ENCODE data around the gene CAMK1D.
"Not testable (repeated sequence)": the region's sequence is repeated elsewhere in the genome, so short reads cannot be mapped to it uniquely, and the experiment has no call there.

CAMK1D gene

DNA sequence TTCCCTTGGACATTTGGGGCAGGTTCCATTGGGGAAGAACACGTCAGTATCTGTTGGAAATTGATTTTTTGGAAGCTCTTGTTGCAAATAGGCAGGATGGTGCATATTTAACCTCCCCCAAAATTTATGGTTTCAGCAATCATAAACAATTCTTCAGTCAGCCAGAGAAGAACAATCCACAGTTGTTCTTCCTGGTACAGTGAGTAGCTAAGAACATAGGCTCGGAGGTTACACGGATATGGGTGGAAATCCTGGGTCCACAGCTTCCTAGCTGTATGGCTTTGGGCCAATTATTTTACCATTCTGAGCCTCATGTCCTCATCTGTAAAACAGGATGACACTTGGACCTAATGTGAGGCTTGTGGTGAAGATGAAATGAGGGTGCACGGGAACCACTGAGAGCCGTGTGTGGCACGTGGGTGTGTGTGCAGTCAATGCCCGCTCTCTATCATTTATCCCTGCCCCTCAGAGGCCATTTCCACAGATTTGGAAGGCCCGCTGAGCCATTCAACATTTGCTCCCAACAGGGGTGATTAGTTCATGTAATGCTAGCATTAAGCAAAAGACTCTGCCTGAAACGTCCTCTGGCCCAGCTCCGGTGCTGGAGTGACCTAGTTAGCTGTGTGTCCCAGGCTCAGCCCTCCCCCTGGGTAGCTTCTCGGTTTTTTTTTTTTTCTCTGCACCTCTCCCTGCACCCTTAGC is 9.7 kb downstream of the CAMK1D start:
- in situ Hi-C loops (cut with HindIII; ENCODE audit: low pct_ligation_motif_present, low pct_unique_long_range_greater_than_20kb, low sequenced_read_pairs), result no loop called here
- no peak for DNase-seq

DNA sequence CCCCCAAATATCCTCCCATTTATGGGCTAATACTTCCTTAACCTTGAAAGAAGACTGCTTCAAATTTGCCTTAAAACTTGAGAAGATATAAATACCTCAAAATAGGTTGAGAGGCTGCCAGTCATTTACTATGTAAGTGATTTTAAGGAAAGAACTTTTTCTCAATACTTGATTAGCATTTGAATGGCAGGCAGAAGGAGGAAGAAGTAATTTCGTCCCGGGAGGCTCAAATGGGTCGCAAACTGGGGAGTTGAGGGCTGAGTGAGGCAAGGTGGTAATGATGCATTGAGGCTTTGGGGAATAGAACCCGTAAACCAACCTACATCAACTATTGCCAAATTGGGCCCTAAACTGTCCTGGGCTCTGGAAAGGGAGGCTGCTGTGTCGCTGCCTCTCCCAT is 11.1 kb downstream of the CAMK1D start:
- no peak for DNase-seq
- in situ Hi-C loops (cut with HindIII; ENCODE audit: low pct_ligation_motif_present, low pct_unique_long_range_greater_than_20kb, low sequenced_read_pairs), result no loop called here

DNA sequence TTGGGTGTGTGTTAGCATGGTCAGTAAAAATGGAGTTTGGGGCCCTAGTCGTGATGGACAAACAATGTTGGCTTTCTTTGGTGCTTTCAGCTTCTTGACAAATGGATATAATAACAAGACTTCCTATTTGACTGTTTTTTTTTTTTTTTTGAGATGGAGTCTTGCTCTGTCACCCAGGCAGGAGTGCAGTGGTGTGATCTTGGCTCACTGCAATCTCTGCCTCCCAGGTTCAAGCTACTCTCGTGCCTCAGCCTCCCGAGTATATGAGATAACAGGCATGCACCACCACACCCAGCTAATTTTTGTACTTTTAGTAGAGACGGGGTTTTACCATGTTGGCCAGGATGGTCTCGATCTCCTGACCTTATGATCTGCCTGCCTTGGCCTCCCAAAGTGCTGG is 11.8 kb downstream of the CAMK1D start:
- in situ Hi-C loops (cut with HindIII; ENCODE audit: low pct_ligation_motif_present, low pct_unique_long_range_greater_than_20kb, low sequenced_read_pairs); DNase-seq: not testable (repeated sequence)

DNA sequence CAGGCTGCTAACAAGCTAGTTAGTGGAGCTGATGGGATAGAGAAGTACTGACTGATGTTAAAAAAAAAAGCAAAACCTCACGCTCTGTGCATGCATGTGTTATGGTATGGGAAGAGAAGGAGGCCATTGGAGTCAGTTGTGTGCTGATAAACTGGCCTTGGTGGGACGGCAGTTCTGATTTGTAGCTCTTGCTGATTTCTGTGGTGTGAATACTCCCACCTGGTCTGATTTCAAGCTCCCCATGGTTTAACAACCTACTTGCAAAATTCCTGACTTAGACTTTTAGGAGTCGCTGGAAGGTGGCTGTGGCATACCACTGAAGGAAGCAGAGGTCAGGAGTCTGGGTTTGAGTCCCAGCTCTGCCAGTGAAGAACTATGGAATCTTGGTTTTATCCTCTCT is 15.2 kb downstream of the CAMK1D start:
- in situ Hi-C loops (cut with HindIII; ENCODE audit: low pct_ligation_motif_present, low pct_unique_long_range_greater_than_20kb, low sequenced_read_pairs), result no loop called here
- no peak for DNase-seq

DNA sequence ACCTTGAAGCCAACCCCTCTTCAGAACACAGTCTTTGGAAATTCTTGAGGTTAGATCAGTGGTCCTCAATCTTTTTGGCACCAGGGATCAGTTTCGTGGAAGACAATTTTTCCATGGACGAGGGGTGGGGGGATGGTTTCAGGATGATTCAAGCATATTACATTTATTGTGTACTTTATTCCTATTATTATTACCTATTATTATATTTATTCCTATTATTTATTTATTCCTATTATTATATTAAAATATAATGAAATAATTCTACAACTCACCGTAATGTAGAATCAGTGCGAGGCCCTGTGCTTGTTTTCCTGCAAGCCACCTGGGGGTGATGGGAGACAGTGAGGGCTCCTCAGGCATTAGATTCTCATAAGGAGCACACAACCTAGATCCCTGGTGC is 17.9 kb downstream of the CAMK1D start:
- no peak for DNase-seq
- in situ Hi-C loops (cut with HindIII; ENCODE audit: low pct_ligation_motif_present, low pct_unique_long_range_greater_than_20kb, low sequenced_read_pairs), result no loop called here

DNA sequence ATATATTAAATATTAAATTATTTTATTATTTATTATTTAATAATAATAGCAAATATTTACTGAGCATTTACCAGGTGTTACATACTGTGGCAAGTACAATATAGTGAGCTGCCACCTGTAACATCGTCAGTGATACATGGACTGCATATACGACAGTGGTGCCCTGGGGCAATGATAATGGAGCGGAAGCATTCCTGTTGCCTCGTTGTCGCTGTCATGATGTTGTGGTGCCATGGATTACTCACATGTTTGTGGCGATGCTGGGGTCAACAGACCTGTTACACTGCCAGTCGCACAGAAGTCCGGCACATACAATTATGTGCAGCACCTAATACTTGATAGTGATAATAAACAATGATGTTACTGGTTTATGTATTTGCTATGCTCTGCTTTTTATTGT is 20.6 kb downstream of the CAMK1D start:
- DNase-seq, result no peak
- in situ Hi-C loops (cut with HindIII; ENCODE audit: low pct_ligation_motif_present, low pct_unique_long_range_greater_than_20kb, low sequenced_read_pairs), result no loop called here

DNA sequence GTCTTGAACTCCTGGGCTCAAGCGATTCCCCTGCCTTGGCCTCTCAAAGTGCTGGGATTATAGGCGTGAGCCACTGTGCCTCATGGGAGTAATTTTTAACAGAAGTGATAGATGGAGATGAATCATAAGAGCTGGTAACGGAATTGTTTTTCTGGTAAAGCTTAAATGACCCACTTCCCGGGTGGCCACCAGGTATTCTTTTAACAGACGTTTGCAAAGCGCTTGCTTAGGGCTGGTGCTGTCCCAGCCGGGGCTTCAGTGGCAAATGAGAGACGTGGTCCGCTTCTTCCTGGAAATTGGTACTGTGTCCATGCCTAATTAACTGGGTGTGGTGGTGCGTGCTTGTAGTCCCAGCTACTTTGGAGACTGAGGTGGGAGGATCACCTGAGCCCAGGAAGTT is 23.5 kb downstream of the CAMK1D start:
- DNase-seq, result peak; percentile 33
- in situ Hi-C loops (cut with HindIII; ENCODE audit: low pct_ligation_motif_present, low pct_unique_long_range_greater_than_20kb, low sequenced_read_pairs), result no loop called here

DNA sequence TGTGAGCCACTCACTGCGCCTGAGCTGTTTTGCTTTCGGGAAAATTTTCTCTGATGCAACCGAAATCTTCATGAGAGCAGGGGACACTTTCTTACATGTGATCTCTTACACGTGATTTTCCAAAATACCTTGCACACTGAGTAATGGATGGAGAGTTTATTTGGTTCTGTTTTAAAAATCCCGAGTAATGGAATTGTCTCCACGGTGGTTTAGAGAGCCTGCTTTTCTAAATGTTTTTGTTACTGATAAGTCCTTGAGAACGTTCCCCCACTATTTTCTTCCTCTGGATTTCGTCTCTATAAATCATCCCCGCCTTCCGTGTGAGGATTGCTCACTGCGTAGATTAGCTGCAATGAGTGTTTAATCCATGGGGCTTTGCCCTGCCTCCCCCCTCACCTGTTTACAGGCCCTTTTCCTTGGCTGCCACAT is 25.7 kb downstream of the CAMK1D start:
- in situ Hi-C loops (cut with HindIII; ENCODE audit: low pct_ligation_motif_present, low pct_unique_long_range_greater_than_20kb, low sequenced_read_pairs), result no loop called here
- DNase-seq, result no peak

- in situ Hi-C loops (cut with HindIII; ENCODE audit: low pct_ligation_motif_present, low pct_unique_long_range_greater_than_20kb, low sequenced_read_pairs), result no loop called here
Measured at GRCh38 chr10:12376211-12376610, 26.9 kb downstream of the CAMK1D start.

DNA sequence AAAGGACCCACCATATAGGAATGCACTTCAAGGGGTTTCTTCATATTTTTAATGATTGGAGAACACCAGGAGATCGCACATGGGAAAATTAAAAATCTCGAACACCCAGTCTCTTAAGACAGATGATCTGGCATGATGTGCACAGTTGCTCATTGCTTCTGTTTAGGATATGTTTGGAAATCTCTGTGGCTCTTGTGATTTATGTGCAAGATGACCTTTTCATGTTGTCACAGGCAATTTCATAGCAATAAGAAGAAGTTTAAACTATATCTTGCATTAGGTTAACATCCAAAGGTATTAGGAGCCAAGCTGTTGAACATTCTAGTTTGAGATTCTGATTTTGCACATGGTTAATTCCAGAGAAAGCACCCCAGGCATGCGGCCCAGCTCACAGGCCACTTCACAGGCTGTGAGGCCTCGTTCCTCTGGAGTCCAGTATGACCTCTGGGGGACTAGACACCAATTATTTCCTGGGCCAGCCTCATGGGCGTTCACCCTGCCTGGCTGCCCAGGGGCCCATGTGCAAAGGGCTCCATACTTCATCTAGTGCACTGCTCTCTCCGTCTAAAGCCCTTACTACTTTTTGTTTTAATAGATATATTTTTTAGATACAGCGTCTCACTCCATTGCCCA is 28.4 kb downstream of the CAMK1D start:
- in situ Hi-C loops (cut with HindIII; ENCODE audit: low pct_ligation_motif_present, low pct_unique_long_range_greater_than_20kb, low sequenced_read_pairs), result no loop called here
- DNase-seq, result no peak

More at GRCh38 chr10:12376211-12376610, 26.9 kb downstream of the CAMK1D start:
- no peak for DNase-seq

GRCh38 chr10:12380999-12381398 is 31.7 kb downstream of the CAMK1D start:
- in situ Hi-C loops (cut with HindIII; ENCODE audit: low pct_ligation_motif_present, low pct_unique_long_range_greater_than_20kb, low sequenced_read_pairs), result no loop called here
- DNase-seq, result no peak

DNA sequence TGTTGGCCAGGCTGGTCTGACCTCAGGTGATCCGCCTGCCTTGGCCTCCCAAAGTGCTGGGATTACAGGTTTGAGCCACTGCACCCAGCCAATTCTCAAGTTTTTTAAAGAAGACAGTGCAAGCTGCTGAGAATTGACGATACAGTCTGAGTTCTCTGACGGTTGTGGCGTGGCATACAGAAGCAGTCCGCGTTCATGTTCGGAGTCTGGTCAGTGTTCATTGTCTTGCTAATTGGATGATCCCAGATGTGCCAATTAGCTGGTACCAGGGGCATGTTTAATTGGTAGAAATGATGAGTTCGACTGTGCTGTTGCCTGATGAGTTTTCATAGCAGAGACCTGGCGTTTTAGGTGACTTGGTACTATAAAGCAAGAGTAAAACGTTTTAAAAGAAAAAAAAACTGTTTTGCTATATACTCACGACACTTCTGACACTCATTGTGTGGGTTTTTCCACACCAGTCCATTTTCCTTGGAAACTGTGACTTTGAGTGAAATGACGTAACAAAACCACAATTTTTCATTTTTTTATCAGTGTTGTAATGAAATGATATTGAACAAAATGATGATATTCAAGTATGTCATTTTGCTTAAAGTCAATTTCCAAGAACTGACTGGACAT is 32.3 kb downstream of the CAMK1D start:
- in situ Hi-C loops (cut with HindIII; ENCODE audit: low pct_ligation_motif_present, low pct_unique_long_range_greater_than_20kb, low sequenced_read_pairs), result no loop called here
- no peak for DNase-seq

DNA sequence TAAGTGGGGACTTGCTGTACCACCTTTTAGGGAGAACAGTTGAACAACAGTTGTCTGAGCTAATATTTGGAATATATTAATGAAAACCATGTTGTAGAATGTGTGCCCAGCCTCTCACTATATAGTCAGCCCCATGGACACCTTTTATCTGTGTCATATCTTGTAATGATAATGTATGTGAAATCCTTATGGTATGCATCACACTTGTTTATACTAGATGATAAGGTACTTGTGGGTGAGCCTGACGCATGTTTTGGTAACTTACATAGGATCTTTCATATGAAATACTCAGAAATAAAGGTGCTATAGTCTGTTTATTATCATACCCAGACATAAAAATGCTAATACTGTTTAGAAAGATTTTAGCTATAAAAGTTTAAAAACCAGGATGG is 32.8 kb downstream of the CAMK1D start:
- in situ Hi-C loops (cut with HindIII; ENCODE audit: low pct_ligation_motif_present, low pct_unique_long_range_greater_than_20kb, low sequenced_read_pairs), result no loop called here
- no peak for DNase-seq

- in situ Hi-C loops (cut with HindIII; ENCODE audit: low pct_ligation_motif_present, low pct_unique_long_range_greater_than_20kb, low sequenced_read_pairs), result no loop called here
Measured at GRCh38 chr10:12382956-12383531, 33.7 kb downstream of the CAMK1D start.

GRCh38 chr10:12384906-12385305 is 35.6 kb downstream of the CAMK1D start:
- DNase-seq, result no peak
- in situ Hi-C loops (cut with HindIII; ENCODE audit: low pct_ligation_motif_present, low pct_unique_long_range_greater_than_20kb, low sequenced_read_pairs), result no loop called here

More at GRCh38 chr10:12382956-12383531, 33.7 kb downstream of the CAMK1D start:
- no peak for DNase-seq

- in situ Hi-C loops (cut with HindIII; ENCODE audit: low pct_ligation_motif_present, low pct_unique_long_range_greater_than_20kb, low sequenced_read_pairs), result no loop called here
- no peak for DNase-seq
Measured at GRCh38 chr10:12387561-12388210, 38.3 kb downstream of the CAMK1D start.

DNA sequence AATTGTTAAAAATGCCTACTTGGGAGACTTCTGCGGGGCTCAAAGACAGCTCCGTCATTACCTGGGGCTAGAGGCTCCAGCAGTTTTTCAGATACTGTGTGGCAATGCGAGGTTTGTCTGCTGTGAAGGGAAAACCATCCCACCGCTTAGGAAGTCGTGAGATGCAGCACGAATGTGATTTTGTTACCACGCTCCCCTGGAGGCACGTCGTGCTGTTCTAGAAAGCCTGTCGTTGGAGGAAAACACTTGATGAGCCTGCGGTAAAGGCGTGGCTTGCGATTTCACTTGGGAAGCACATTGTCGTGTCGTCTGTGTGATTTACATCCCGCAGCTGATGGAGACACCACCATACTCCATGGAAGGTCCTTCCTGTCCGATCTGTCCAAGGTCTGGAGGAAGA is 39.3 kb downstream of the CAMK1D start:
- no peak for DNase-seq
- in situ Hi-C loops (cut with HindIII; ENCODE audit: low pct_ligation_motif_present, low pct_unique_long_range_greater_than_20kb, low sequenced_read_pairs), result no loop called here

- no peak for DNase-seq
- in situ Hi-C loops (cut with HindIII; ENCODE audit: low pct_ligation_motif_present, low pct_unique_long_range_greater_than_20kb, low sequenced_read_pairs), result no loop called here
Measured at GRCh38 chr10:12389154-12389734, 39.9 kb downstream of the CAMK1D start.

DNA sequence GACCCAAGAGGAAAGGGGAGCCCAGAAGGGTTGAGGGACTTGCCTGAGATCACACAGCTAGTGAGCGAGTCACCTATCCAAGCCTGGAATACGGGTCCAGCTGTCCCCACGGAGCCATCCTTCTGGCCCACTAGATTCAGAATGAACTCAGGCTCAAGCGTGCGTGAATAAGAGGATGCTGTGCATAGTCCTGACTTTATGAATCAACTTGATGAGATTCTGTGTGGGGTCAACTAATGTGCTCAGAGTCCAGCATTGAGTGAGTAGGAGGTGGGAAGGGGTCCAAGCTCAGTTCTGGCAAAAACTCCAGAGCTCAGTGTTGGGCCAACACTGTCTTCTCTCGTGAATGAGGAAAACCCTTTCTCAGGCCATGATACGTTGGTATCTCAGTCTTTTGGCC is 41.4 kb downstream of the CAMK1D start:
- DNase-seq, result no peak

More for the DNA sequence above, 41.4 kb downstream of the CAMK1D start:
- in situ Hi-C loops (cut with HindIII; ENCODE audit: low pct_ligation_motif_present, low pct_unique_long_range_greater_than_20kb, low sequenced_read_pairs), result no loop called here
